Right lobe of liver (tissue), 4 donors: Measurements from ENCODE around the gene KRT7.

Source experiments
- POLR2A ChIP-seq: fragments of 450-650 bp; IDR thresholded peaks from one replicate; pipeline ENCODE4 v1.6.1; 2017; ENCODE audit warnings: antibody characterized with exemption, mild to moderate bottlenecking
- TF ChIP-seq, protein P1 (sequence below), 4 donors: fragments of 200-600 bp in 3 of 4; fragments of 450-650 bp in 1 of 4; IDR thresholded peaks; one replicate each; pipeline versions ENCODE4 v1.5.1 to v1.8.0; 2016 to 2022; ENCODE audit warnings: antibody characterized with exemption in 4 of 4, mild to moderate bottlenecking in 2 of 4
- donor health status: DM: no; HTN: no; CAD: no.
- donor health status: DM: no; HTN: no; CAD: no.
- donor health status: DM: no; HTN: yes; CAD: no.

GRCh38 chr12:52199294-52199919 lies 33.6 kb upstream of the KRT7 start:
- TF ChIP-seq, protein P1, sequence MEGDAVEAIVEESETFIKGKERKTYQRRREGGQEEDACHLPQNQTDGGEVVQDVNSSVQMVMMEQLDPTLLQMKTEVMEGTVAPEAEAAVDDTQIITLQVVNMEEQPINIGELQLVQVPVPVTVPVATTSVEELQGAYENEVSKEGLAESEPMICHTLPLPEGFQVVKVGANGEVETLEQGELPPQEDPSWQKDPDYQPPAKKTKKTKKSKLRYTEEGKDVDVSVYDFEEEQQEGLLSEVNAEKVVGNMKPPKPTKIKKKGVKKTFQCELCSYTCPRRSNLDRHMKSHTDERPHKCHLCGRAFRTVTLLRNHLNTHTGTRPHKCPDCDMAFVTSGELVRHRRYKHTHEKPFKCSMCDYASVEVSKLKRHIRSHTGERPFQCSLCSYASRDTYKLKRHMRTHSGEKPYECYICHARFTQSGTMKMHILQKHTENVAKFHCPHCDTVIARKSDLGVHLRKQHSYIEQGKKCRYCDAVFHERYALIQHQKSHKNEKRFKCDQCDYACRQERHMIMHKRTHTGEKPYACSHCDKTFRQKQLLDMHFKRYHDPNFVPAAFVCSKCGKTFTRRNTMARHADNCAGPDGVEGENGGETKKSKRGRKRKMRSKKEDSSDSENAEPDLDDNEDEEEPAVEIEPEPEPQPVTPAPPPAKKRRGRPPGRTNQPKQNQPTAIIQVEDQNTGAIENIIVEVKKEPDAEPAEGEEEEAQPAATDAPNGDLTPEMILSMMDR (IDR thresholded peaks at IDR 0.05), result no peak
- TF ChIP-seq POLR2A, result no peak
